DND-41 (cell line): ENCODE data around the gene MARK2.

Experiments used
- CTCF ChIP-seq: IDR thresholded peaks from 2 replicates; pipeline ENCODE4 v1.5.1; 2012; ENCODE audit warnings: borderline replicate concordance, low read length, moderate library complexity, mild to moderate bottlenecking; ENCODE audit not compliant: poor library complexity, severe bottlenecking; ENCODE audit errors: extremely low read depth
- EZH2 ChIP-seq: IDR thresholded peaks from 3 replicates; pipeline ENCODE4 v1.6.1; 2012; ENCODE audit warnings: borderline replicate concordance, low read depth, mild to moderate bottlenecking, moderate library complexity, low read length, inconsistent platforms; ENCODE audit not compliant: severe bottlenecking

GRCh38 chr11:63942803-63943202, 103.9 kb downstream of the MARK2 start:
- TF ChIP-seq CTCF (no peak), EZH2 (no peak)
